RWPE2 (cell line): ENCODE measurements around the gene STK33.

ENCODE experiments used
- ATAC-seq: fragments of 200-7000 bp; cut with Tn5 transposase; 3 replicates; pipeline ENCODE4 v1.9.1; 2021; ENCODE audit warnings: low read depth
- DNase-seq: peaks from one replicate; pipeline ENCODE4 v3.0.0-alpha.2; 2020; ENCODE audit warnings: low spot score
- H3K27ac ChIP-seq: fragments of 450-650 bp; 2 replicates; pipeline ENCODE4 v1.5.1; 2017; ENCODE audit warnings: mild to moderate bottlenecking; ENCODE audit not compliant: poor library complexity, severe bottlenecking
- H3K27me3 ChIP-seq: fragments of 250-450 bp; sonication (Bioruptor Pico); 2 replicates; pipeline ENCODE4 v1.5.1; 2021; ENCODE audit warnings: mild to moderate bottlenecking, moderate library complexity; ENCODE audit not compliant: insufficient read depth, poor library complexity, severe bottlenecking
- H3K36me3 ChIP-seq: fragments of 250-450 bp; sonication (Bioruptor Pico); 2 replicates; pipeline ENCODE4 v1.5.1; 2020; ENCODE audit warnings: low read depth, mild to moderate bottlenecking, moderate library complexity
- H3K4me1 ChIP-seq: fragments of 250-450 bp; sonication (Bioruptor Pico); 2 replicates; pipeline ENCODE4 v1.5.1; 2021; ENCODE audit warnings: mild to moderate bottlenecking, moderate library complexity; ENCODE audit not compliant: insufficient read depth, poor library complexity, severe bottlenecking
- H3K4me3 ChIP-seq: fragments of 250-450 bp; sonication (Bioruptor Pico); 2 replicates; pipeline ENCODE4 v1.5.1; 2021; ENCODE audit warnings: mild to moderate bottlenecking, moderate library complexity; ENCODE audit not compliant: severe bottlenecking
- H3K9me3 ChIP-seq: fragments of 250-450 bp; sonication (Bioruptor Pico); 2 replicates; pipeline ENCODE4 v1.5.1; 2021; ENCODE audit warnings: mild to moderate bottlenecking, moderate library complexity; ENCODE audit not compliant: severe bottlenecking
- CTCF ChIP-seq: fragments of 450-650 bp; IDR thresholded peaks from one replicate; pipeline ENCODE4 v1.5.1; 2017; ENCODE audit warnings: mild to moderate bottlenecking, moderate library complexity; ENCODE audit not compliant: poor library complexity, severe bottlenecking

STK33 gene

GRCh38 chr11:8440649-8441048, 153.4 kb downstream of the STK33 start:
- Histone ChIP-seq H3K4me1 (no peaks in the 10 kb centered on the region), H3K27me3 (no peaks in the 10 kb centered on the region), H3K36me3 (no peaks in the 10 kb centered on the region), H3K9me3 (no peaks in the 10 kb centered on the region), H3K27ac (no peak overlapping the region), H3K4me3 (no peak overlapping the region)
- DNase-seq (no peak), ATAC-seq (no peak)
- no peak for TF ChIP-seq CTCF

- ATAC-seq (no peak), DNase-seq (no peak)
- no peak overlapping the region for H3K27ac ChIP-seq
These were observed 164.5 kb downstream of the STK33 start for GRCh38 chr11:8429483-8429882.

GRCh38 chr11:8426076-8426475, 168.0 kb downstream of the STK33 start:
- no peaks in the 10 kb centered on the region for H3K4me1 ChIP-seq
- no peaks in the 10 kb centered on the region for H3K27me3 ChIP-seq
- no peak for DNase-seq
- no peak overlapping the region for H3K27ac ChIP-seq
- no peak overlapping the region for H3K4me3 ChIP-seq
- no peak for ATAC-seq
- no peaks in the 10 kb centered on the region for H3K9me3 ChIP-seq
- H3K36me3 ChIP-seq, result no peaks in the 10 kb centered on the region
- TF ChIP-seq CTCF, result no peak

More at GRCh38 chr11:8429483-8429882, 164.5 kb downstream of the STK33 start:
- Histone ChIP-seq H3K4me1 (no peaks in the 10 kb centered on the region), H3K36me3 (no peaks in the 10 kb centered on the region), H3K4me3 (no peak overlapping the region), H3K27me3 (no peaks in the 10 kb centered on the region), H3K9me3 (no peaks in the 10 kb centered on the region)
- no peak for TF ChIP-seq CTCF

- ATAC-seq, result no peak
- no peak for TF ChIP-seq CTCF
- H3K4me1 ChIP-seq, result no peaks in the 10 kb centered on the region
- H3K36me3 ChIP-seq, result no peaks in the 10 kb centered on the region
- H3K27ac ChIP-seq, result no peak overlapping the region
- no peaks in the 10 kb centered on the region for H3K9me3 ChIP-seq
- no peak for DNase-seq
- H3K27me3 ChIP-seq, result no peaks in the 10 kb centered on the region
- no peak overlapping the region for H3K4me3 ChIP-seq
These were observed 178.8 kb downstream of the STK33 start for GRCh38 chr11:8415195-8415594.

GRCh38 chr11:8408151-8408941, 185.7 kb downstream of the STK33 start:
- Histone ChIP-seq H3K27ac (no peak overlapping the region), H3K4me3 (no peak overlapping the region), H3K27me3 (no peaks in the 10 kb centered on the region), H3K4me1 (no peaks in the 10 kb centered on the region), H3K9me3 (no peaks in the 10 kb centered on the region), H3K36me3 (no peaks in the 10 kb centered on the region)
- DNase-seq (no peak), ATAC-seq (no peak; the same call in 2 of the 3 replicates)
- no peak for TF ChIP-seq CTCF
